Liver (tissue), 3 donors: Measurements from ENCODE around the gene NFIB.

Experiments used
- FOXA1 ChIP-seq: IDR thresholded peaks from 2 replicates; pipeline ENCODE4 v1.6.1; 2016; ENCODE audit warnings: antibody characterized with exemption
- GABPA ChIP-seq, 2 donors: IDR thresholded peaks in 1 of 2; conservative IDR thresholded peaks in 1 of 2; 2 replicates each; pipeline ENCODE4 v1.6.1; 2016; ENCODE audit warnings: antibody characterized with exemption in 2 of 2, mild to moderate bottlenecking in 1 of 2, moderate library complexity in 1 of 2
- RAD21 ChIP-seq, 2 donors: IDR thresholded peaks; 2 replicates each; pipeline ENCODE4 v1.6.1; 2016; ENCODE audit warnings: antibody characterized with exemption in 2 of 2, mild to moderate bottlenecking in 2 of 2
- TAF1 ChIP-seq: conservative IDR thresholded peaks from 2 replicates; pipeline ENCODE4 v1.6.1; 2016; ENCODE audit warnings: antibody characterized with exemption, mild to moderate bottlenecking
- YY1 ChIP-seq: IDR thresholded peaks from 2 replicates; pipeline ENCODE4 v1.6.1; 2016; ENCODE audit warnings: antibody characterized with exemption, mild to moderate bottlenecking
- TF ChIP-seq, protein P1 (sequence below): fragments of 150-350 bp; IDR thresholded peaks from 2 replicates; pipeline ENCODE4 v1.5.1; 2017; ENCODE audit warnings: improper control_type of control experiment, low read depth, low read length; ENCODE audit not compliant: missing input control
- TF ChIP-seq, protein P2 (sequence below): IDR thresholded peaks from 2 replicates; pipeline ENCODE4 v1.6.1; 2016; ENCODE audit warnings: antibody characterized with exemption, mild to moderate bottlenecking
- TF ChIP-seq, protein P3 (sequence below): IDR thresholded peaks from 2 replicates; pipeline ENCODE4 v1.6.1; 2016; ENCODE audit warnings: antibody characterized with exemption
- TF ChIP-seq, protein P4 (sequence below): IDR thresholded peaks from 2 replicates; pipeline ENCODE4 v1.6.1; 2016; ENCODE audit warnings: antibody characterized with exemption
- donor health status: healthy.
- donor health status: healthy.

DNA sequence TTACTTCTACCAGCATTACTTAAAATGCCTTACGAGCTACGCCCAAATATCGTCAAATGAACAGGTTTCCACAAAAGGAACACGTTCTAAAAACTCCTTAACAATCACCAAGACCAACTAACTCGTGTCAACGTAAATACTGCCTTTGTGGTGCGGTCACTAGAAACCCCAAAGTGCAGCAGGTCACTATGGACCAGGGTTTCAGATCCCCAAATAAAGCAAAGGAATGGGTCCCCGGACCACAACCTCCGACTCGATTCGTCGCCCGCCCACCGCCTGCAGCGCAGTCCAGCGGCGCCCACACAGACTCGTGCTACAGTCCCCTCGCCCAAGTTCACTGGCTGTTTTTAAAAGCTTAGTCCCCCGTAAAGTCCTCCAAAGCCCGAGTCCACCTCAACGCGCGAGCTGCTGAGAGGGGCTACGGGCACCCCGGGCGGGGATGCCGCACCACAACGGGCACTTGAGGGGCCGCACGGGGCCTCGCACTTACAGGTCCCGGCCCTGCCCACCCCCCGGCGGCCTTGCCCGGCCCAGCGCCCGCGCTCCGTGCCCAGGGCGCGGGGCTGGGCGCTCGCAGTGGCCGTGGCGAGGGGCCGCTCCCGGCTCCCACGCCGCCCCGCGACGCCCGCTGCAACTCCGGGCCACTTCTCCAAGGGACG, 1.1 kb downstream of the NFIB start:
- TF ChIP-seq, protein P1, sequence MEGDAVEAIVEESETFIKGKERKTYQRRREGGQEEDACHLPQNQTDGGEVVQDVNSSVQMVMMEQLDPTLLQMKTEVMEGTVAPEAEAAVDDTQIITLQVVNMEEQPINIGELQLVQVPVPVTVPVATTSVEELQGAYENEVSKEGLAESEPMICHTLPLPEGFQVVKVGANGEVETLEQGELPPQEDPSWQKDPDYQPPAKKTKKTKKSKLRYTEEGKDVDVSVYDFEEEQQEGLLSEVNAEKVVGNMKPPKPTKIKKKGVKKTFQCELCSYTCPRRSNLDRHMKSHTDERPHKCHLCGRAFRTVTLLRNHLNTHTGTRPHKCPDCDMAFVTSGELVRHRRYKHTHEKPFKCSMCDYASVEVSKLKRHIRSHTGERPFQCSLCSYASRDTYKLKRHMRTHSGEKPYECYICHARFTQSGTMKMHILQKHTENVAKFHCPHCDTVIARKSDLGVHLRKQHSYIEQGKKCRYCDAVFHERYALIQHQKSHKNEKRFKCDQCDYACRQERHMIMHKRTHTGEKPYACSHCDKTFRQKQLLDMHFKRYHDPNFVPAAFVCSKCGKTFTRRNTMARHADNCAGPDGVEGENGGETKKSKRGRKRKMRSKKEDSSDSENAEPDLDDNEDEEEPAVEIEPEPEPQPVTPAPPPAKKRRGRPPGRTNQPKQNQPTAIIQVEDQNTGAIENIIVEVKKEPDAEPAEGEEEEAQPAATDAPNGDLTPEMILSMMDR: no peak
- TF ChIP-seq YY1 (no peak), FOXA1 (no peak), GABPA (IDR thresholded peaks at IDR 0.05 in 1 of 2, conservative IDR thresholded peaks at IDR 0.05 in 1 of 2) (no peak), TAF1 (no peak), RAD21 (IDR thresholded peaks at IDR 0.05) (no peak)
- TF ChIP-seq, protein P2, sequence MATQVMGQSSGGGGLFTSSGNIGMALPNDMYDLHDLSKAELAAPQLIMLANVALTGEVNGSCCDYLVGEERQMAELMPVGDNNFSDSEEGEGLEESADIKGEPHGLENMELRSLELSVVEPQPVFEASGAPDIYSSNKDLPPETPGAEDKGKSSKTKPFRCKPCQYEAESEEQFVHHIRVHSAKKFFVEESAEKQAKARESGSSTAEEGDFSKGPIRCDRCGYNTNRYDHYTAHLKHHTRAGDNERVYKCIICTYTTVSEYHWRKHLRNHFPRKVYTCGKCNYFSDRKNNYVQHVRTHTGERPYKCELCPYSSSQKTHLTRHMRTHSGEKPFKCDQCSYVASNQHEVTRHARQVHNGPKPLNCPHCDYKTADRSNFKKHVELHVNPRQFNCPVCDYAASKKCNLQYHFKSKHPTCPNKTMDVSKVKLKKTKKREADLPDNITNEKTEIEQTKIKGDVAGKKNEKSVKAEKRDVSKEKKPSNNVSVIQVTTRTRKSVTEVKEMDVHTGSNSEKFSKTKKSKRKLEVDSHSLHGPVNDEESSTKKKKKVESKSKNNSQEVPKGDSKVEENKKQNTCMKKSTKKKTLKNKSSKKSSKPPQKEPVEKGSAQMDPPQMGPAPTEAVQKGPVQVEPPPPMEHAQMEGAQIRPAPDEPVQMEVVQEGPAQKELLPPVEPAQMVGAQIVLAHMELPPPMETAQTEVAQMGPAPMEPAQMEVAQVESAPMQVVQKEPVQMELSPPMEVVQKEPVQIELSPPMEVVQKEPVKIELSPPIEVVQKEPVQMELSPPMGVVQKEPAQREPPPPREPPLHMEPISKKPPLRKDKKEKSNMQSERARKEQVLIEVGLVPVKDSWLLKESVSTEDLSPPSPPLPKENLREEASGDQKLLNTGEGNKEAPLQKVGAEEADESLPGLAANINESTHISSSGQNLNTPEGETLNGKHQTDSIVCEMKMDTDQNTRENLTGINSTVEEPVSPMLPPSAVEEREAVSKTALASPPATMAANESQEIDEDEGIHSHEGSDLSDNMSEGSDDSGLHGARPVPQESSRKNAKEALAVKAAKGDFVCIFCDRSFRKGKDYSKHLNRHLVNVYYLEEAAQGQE: no peak
- TF ChIP-seq, protein P3, sequence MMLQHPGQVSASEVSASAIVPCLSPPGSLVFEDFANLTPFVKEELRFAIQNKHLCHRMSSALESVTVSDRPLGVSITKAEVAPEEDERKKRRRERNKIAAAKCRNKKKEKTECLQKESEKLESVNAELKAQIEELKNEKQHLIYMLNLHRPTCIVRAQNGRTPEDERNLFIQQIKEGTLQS: no peak
- TF ChIP-seq, protein P4, sequence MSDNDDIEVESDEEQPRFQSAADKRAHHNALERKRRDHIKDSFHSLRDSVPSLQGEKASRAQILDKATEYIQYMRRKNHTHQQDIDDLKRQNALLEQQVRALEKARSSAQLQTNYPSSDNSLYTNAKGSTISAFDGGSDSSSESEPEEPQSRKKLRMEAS: no peak
